ENCODE measurements around the gene FGFRL1.

The FGFRL1 gene, protein sequence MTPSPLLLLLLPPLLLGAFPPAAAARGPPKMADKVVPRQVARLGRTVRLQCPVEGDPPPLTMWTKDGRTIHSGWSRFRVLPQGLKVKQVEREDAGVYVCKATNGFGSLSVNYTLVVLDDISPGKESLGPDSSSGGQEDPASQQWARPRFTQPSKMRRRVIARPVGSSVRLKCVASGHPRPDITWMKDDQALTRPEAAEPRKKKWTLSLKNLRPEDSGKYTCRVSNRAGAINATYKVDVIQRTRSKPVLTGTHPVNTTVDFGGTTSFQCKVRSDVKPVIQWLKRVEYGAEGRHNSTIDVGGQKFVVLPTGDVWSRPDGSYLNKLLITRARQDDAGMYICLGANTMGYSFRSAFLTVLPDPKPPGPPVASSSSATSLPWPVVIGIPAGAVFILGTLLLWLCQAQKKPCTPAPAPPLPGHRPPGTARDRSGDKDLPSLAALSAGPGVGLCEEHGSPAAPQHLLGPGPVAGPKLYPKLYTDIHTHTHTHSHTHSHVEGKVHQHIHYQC

DNA sequence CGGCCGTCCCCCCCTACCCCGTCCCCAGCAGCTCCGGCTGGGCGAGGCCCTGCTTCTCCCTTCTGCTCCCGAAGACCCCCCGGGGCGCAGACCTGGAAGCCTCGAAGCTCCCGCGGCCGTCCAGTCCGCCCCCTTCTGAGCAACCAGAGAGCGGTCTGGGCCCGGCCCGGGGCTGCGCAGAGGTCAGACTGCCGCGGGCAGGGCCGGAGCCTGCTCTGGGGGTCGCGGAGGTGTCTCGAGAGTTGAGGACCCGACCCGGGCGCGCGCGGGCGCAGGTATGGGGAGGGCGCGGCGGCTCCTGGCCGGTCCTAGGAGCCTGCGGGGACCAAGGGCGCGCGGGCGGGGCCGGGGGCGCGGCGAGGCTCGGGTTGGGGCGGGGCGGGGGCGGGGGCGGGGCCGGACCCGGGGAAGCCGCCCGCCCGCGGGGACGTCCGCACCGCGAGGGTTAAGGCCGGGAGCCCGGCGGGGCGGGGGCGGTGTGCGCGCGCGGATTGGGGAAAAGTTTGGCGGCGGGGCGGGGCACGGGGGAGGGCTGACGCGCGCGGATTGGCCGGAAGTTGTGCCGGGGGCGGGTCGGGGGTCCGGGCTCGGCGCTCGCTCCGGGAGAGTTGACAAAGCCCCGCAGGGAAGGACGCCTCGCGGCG, at the start of gene FGFRL1:
TSS of gene FGFRL1 (plus strand) at position 605 of the 644 bp plus-strand sequence. CDS start 860 bp downstream, outside the sequence.
- peak; percentile 92 for DNase-seq

DNA sequence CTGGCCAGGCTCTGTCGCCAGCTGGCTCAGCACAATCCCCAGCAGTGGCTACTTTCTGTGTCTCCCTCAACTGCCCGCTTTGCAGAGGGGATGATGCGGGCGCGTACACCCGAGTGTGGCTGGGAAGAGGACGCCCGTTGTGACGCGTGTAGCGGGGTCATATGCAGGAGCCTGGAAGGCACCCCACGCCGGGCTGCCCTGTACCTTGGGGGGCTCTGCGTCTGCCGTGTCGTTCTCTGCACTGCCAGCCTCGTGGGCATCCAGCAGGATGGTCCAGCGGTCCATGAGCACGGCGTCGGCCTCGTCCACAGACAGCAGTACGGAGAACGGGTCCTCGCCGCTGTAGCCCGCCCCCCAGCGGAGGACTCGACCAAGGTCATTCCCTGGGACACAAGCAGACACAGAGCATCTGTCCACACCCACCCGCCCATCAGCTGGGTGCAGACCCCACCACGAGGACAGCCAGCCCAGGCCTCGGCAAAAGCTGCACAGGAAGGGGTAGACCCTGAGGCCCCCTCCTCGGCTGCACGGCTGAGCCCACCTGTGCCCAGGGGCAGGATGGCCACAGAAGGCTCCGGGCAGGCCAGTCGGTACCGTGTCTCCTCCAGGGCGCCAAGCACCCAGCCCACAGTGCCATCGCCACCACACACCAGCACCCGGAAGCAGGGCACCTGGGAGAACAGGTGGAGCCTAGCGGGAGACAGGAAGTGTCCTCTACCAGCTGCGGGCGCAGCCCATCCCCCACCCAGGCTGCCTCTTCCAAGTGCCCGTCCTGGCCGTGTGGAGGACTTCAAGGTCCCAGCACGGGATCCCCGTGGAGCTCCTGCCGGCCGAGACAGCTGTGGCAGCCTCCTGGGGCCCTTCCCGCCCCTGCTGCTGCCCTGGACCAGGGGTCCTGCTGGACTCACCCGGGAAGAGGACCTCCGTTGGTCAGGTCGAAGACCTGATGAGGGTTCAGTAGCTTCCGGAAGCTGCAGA, 48.9 kb upstream of the FGFRL1 start:
- no peak for DNase-seq

DNA sequence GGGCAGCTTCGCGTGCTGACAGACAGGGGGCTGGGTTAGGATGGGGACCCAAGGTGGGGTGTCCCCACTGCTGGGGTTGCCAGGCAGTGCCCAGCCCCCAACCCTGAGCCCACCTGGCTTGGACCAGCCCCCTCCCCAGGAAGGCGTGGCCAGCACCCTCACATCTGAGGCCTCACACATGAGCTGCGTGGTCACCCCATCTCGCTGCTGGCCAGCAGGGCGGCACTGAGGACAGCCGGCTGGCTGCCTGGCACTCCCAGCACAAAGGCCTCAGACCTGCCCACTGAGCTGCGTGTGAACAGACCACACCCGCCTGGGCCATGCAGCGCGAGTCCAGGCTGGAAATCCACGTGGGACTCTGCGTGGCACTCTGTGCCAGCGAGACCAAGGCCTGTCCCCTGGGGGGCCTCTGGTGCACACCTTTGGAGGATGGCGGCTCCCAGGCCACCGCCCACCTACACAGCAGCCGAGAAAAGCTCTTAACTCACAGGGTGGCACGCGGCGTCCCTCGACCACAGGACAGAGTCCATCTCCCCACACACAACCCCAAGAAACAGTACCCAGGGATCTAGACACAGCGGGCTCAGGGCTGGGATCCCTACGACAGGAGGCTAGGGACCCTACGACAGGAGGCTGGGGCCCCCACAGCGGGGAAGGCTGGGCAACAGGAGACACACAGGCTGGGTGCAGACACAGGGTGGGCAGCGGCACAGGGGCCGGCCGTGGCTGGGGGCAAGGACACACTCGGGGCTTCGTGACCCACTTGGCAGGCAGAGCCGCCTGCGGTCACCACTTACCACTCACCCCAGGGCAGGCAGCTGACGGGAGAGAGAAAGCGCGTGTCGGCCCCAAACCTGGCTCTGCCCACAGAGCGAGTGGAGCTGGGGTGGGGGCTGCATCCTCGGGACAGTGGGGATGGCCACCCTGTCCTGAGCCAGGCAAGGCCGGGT, 47.9 kb upstream of the FGFRL1 start:
- no peak for DNase-seq

DNA sequence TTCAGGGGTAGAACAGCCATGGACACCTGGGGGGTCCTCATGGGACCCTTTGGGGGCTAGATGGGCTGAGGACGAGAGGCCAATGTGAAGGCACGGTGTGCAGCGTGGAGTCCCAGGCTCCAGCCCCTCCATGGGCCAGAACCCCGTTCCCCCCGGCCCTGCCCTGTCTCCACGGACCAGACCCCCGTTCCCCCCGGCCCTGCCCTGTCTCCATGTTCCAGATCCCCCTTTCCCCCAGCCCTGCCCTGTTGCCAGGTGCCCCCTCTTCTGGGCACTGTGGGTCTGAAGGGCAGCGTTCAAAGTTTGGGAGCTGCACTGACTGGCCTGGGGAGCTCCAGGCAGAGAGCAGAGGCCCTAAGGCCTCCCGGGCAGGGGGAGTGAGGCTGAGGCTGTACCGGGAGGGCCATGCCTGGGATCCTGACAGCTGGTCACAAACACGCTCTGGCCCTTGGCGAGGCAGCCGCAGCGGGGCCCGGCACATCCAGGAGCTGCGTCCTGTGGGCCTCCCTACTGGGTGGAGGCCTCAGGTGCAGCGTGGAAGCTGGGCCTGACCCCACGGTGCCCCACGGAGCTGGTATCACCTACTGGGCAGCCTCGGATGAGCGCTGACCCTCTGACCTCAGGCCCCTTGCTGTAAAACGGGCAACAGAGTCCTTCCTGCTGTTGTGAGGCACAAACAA, 46.9 kb upstream of the FGFRL1 start:
- no peak for DNase-seq

DNA sequence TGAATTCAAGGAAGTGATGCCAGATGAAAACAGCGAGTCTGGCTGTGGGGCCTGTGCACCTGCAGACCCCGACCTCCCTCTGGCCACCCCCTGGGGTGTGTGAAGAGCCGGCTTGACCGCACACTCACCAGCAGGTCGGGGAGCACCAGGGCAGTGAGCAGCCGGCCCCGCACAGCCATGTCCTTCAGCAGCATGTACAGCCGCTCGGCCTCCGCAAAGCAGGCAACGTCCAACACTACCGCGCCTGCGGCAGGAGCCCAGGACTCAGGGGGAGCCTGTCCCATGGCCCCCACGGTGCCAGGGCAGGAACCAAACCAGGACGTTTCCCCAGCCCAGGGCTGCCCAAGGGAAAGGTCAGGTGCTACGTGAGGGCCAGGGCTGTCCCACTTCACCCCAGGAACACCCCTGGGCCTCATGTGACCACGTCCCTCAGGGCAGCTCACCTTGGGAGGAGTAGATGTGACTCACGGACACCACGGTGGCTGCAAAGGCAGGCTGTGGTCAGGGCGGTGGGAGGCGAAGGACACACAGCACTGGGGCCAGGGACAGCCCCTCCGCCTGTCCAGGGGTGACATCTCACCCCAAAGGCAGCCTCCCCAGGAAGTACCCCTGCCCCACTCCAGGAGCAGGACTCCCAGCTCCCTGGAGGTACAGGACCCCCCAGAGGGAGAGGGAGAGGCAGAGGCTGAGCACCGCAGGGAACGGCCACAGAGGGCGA, 46.2 kb upstream of the FGFRL1 start:
- DNase-seq, result no peak

DNA sequence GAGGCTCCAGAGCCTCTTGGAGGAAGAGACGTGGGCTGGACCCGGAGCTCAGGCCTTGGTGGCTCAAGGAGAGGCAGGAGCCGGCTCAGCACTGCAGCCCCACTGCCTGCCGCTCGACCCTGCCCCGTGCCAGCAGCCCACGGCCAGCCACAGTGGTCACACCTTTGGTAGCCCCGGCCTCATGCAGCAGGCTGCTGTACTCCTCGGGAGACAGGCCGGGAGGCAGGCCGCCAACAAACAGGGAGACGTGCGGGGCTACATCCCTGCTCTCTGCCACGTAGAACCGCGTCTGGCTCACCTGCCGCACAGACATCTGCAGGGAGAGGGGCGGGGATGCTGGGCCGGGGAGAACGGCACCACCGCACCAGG, 45.7 kb upstream of the FGFRL1 start:
- no peak for DNase-seq

DNA sequence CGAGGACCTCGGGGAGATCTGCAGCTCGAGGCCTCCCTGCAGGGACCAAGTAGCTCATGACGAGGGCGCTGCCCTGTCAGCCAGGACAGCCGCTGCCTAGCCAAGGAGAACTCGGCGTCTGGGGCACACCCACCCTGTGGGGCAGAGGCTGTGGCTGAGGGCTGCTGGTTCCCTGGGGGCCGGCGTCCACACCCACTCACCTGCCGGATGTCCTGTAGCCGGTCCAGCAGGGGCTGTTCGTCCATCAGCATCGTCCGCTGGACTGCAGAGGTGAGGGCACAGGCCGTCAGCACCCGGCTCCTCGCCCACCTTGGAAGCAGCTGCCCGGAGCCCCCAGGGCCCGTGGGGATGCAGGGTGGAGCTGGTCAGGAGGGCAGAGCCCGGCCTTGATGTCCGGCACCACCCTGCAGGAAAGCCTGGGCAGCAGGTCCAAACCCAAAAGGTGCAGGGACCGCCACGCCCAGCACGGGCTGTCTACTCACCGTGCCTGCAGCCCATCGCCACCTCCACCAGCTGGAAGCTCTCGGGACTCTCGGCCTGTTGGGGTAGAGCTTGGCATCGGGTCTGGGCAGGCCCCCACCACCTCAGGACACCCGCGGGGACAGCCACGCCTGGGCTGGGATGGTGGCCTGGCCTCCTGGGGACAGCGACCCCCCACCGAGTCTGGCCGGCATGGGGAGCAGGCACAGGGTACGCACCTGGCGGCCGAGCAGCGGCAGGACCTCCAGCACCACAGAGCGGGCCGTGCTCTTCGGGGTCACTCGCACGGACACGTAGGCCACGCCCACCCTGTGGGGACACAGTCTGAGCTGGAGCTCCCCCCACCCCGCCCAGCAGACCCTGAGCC, 44.9 kb upstream of the FGFRL1 start:
- no peak for DNase-seq

DNA sequence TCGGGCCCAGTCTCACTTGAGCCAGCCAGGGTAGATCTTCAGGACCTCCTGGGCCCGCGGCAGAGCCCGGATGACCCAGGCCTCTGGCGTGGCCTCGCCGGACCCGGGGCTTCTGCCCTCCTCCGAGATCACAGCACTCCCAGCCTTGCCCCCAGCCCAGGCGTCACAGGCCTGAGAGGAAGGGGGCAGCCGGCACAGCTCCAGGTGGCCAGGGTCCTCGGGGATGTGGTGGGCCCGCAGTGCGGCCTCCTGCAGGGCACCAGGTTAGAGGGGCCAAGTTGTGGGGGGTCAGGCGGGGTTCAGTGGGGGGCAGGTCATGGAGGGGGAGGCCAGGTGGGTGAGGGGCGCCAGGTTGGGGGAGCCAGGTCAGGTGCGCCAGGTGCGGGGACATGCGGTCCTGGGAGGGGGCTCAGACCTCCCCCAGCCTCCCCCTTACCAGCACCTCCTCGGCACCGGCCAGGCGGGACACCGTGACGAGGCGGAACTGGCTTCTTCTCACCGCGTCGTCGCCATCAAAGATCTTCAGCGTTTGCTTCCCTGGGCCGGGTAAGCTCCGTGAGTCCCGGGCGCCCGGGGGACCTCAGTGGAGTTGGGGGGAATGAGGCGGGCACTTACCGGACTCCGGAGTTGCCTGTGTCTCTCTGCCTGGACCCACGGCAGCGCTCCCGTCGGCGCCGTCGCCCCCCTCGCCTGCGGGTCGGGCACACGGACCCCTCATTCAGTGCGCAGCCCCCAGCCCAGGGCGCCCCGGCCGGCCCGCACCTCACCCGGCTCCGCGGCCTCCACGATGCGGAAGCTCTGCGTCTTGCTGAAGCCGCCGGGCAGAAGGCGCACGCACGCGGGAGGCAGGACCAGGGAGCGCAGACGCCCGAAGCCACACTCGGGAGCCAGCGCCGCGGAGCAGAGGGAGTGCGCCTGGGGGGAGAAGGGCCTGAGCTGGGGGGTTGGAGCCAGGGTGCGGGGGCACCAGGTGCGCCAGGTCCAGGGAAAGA, 44.0 kb upstream of the FGFRL1 start:
- DNase-seq, result no peak

DNA sequence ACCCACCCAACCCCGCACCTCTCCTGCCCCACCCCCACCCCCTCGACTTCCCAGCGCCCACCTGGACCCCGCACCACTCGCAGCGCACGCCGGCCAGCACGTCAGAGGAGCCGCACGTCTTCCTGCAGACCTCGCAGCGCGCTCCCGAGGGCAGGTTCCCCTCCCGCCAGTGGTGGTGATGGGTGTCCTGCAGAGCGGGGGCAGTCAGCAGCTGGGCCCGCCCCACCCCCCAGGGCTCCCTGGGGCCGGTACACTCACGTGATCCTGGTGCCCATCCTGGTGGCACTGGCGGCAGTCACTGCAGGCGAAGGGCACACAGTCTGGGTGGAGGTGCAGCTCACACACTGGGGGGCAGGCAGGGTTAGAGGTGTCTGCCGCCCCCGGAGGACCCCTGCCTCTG, 43.2 kb upstream of the FGFRL1 start:
- no peak for DNase-seq

DNA sequence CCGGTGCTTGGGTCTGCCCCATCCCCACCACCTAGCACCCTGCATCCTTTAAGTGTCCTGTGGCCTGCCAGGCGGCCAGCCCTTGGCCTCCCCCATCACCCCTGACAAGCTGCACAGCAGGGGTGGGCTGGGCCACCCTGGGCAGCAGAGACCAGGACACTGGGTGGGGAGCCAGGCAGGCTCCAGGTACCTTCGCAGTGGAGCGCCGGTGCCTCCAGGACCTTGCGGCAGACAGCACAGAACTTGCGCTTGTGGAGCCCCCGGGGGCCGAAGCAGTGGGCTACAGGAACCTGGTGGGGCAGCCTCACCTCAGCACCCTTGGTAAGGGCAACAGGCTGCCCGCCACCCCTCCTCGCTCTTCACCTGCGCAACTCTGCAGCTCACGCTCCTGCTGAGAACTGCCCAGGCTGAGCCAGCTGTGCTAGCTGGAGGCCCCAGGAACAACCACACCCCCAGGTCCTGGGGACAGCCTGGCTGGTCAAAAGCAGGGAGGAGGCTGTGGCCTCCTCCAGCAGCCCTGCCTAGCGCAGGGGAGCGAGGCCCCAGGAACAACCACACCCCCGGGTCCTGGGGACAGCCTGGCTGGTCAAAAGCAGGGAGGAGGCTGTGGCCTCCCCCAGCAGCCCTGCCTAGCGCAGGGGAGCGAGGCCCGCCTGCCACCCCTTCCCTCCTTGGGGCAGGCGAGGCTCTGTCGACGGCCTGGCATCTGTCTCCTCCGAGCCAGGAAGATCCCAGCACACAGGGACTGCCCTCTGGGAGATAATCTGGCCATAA, 42.6 kb upstream of the FGFRL1 start:
- no peak for DNase-seq

DNA sequence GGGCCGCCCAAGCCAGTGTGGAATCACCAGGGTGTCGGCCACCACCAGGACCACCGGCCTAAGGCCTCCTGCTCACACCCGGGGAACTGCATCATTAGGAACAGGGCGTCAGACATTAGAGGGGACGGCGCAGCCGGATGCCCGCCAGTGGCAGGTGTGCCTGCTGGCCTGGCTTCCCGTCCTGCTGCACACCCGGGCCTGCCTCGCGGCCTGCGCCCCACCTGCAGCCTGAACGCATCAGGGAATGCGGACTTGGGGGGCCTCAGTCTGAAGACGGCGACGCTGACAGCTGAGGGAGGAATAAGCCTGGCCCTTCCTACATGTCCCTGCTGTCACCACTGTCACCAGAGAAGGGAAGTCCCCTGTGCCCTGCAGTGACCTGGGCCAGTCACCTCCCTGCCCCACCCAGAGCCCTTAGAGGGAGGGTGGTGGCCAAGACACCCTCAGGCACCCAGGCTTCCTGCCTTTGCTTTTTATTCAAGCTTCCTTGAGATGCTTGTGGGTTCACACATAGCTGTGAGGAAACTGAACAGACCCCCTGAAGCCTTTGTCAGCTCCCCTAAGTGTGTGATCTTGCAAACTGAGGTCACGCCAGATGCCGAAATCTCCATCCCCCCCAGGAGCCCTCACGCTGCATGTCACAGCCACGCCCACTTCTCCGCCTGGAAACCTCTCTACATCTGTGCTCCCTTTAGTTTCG, 41.2 kb upstream of the FGFRL1 start:
- DNase-seq, result no peak

DNA sequence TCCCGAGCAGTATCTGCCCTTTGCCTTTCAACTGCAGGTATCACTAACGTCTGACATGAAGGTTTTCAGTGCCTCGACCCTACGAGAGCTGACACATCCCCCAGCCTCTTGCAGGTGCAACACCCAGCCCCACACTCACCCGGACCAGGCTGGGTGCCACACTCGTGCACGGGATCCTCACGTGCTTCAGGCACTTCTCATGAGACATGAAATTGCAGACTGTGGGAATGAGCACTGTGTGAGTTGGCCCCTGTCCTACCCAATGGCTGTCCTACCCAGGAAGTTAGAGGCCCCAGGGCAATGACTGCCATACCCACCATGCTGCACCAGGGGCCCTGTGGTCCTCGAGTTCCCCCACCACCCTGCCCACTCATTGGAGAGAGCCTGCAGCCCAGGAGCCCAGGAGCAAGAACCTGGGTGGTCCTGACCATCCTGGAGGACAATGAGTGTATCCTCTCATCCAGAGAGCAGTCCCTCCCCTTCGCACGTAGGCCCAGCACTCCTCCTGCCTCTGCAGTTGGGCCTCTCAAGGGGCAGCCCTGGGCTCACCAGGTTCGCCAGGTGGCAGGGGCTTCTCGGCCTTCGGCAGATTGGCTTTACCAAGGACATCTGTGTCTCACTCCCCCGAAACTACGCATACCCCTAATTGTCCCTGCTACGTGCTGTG, 40.4 kb upstream of the FGFRL1 start:
- no peak for DNase-seq

DNA sequence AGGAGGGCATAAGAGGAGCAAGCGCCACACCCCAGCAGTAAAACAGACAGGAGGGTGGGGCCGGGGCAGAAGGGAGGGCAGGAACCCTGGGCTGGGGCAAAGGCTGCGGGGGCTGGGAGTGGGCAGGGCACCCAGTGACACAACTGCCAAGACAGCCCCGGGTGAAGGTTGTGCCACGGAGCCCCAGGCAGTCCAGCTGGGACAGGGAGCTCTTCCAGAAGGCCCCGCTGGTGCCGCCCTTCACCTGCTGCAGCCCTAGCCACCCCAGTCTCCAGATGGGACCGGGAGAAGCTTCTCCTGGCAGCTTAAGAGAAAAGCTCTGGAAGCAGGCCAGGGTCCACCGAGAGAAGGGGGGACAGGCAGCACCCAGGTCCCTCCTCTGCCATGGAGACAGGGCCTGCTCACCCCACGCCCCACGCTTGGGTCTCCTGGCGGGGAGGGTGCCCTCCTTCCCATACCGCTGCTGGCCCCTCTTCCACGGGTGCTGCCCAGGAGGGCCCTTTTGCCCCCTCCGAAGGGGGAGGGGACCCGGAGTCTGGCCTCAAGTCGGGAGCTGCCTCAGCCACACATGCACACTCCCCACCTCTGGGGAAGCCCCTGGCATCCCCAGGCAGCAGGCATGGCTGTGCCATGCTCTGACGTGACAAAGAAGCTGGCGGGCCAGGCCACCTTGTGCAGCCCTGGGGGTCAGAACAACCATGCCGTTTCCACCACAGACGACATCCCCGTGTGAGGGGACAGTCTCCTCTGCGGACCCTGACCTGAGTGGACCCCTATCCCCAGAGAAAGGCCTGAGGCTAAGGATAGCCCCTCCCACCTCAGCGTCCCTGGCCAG, 39.5 kb upstream of the FGFRL1 start:
- no peak for DNase-seq

DNA sequence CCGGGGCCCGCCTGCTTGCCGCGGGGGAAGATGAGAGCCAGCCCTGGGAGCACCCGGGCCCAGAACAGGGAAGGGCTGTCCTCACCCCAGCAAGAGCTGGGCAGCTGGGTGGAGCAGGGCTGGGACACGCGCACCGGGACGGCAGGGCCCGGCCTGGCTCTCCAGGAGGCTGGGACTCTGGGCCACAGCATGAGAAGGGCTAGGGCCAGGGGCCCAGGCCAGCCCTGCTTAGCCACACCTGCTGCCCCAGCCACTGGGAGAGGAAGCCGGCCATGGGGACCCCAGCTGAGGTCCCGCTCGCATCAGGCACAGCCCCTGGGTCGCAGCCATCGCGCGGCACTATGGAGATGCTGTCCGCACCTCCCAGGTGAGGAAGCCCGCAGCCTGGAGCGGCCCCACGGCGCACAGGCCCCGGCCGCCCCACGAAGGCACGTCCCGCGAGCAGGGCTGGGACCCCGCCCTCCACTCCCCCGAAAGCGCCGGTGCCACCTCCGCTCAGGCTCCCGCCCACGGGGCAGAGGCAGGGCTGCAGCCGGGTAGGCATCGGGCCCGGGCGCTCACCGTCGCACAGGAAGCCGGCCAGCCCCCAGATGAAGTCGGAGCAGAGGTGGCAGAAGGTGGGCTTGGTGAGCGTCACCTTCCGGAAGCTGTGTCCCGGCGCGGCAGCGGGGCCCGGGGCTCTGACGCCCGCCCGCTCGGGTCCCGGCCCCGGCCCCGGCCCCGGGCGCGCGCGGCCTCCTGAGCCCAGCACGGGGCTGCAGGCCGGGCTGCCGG, 38.6 kb upstream of the FGFRL1 start:
- peak; percentile 51 for DNase-seq
